ENCODE data around the gene NAV2. TPM values are rescaled to one million over a fixed set of nuclear protein-coding genes. Genes with fewer than 3 reads are reported as not detected.
A peak's percentile ranks its signal among the peaks of the same experiment; 100 is the strongest.

The NAV2 gene
- total RNA-seq, 1 experiment from 2014 or later = 46.3 TPM

DNA sequence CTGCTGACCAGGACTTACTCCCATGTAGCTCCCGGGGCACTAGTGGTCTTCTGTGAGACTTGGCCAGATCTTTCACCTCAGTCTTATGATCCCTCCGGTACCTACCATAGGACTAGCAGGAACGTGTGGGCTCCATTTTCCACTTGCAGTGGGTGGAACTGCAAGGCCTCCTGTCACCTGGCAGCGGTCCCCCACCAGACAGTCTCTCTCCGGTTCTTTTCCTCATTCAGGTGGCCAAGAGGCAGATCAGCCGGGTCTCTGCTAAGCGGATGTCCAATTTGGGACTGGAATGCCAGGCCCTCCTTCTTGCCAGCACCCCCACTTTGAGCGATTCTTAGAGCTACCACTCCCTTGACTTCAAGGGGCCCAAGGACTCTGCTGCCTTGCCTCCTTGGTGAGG, 158.9 kb downstream of the NAV2 start:
- H3T11ph ChIP-seq (ENCODE audit: low read length) = no peak overlapping the region
- no peak overlapping the region for H3K14ac ChIP-seq (ENCODE audit: insufficient read depth, low read length)
- H2AFZ ChIP-seq (ENCODE audit: low read length) = no peak overlapping the region
- no peak overlapping the region for H2BK5ac ChIP-seq (ENCODE audit: insufficient read length, low read length)
- H4K8ac ChIP-seq (replicated peaks; ENCODE audit: insufficient read length, low read depth, low read length) = no peak overlapping the region
- no peak overlapping the region for H3K4me2 ChIP-seq (ENCODE audit: insufficient read depth, insufficient read length, low read length)
- H3K27me3 ChIP-seq (ENCODE audit: insufficient read depth, low read length) = no peaks in the 10 kb centered on the region
- no peak overlapping the region for H3K4ac ChIP-seq (ENCODE audit: low read depth, low read length)
- H2BK12ac ChIP-seq (ENCODE audit: insufficient read length, low read depth, low read length) = no peak overlapping the region
- no peak overlapping the region for H2BK15ac ChIP-seq (ENCODE audit: low read depth, low read length)
- no CpG with 5 or more reads among the region's 8 CpGs for WGBS (ENCODE audit: extremely low coverage, insufficient read length, low lambda C conversion rate)
- H3K4me1 ChIP-seq (ENCODE audit: insufficient read depth, low read length) = peaks cover 21% of the 10 kb centered on the region
- Mint-ChIP-seq H3K36me3 (ENCODE audit: insufficient read depth in 1 of 3, low read depth in 3 of 3) (peaks cover 0 to 13% (median 10%) of the 10 kb centered on the region in 3 experiments; a peak in 5 of 7 replicates), H3K4me3 (no peak overlapping the region), H3K4me1 (peaks cover 61 to 68% of the 10 kb centered on the region in 2 experiments), H3K27me3 (ENCODE audit: low read depth) (no peaks in the 10 kb centered on the region), H3K9me3 (no peaks in the 10 kb centered on the region; a peak in 1 of 5 replicates), H3K27ac (peak overlapping the region in 2 of 3 experiments; percentile 47 to 84; a peak in 4 of 7 replicates)
- no peak overlapping the region for H4K91ac ChIP-seq (ENCODE audit: insufficient read length, low read depth, low read length)
- TF ChIP-seq, protein P1, sequence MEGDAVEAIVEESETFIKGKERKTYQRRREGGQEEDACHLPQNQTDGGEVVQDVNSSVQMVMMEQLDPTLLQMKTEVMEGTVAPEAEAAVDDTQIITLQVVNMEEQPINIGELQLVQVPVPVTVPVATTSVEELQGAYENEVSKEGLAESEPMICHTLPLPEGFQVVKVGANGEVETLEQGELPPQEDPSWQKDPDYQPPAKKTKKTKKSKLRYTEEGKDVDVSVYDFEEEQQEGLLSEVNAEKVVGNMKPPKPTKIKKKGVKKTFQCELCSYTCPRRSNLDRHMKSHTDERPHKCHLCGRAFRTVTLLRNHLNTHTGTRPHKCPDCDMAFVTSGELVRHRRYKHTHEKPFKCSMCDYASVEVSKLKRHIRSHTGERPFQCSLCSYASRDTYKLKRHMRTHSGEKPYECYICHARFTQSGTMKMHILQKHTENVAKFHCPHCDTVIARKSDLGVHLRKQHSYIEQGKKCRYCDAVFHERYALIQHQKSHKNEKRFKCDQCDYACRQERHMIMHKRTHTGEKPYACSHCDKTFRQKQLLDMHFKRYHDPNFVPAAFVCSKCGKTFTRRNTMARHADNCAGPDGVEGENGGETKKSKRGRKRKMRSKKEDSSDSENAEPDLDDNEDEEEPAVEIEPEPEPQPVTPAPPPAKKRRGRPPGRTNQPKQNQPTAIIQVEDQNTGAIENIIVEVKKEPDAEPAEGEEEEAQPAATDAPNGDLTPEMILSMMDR (conservative IDR thresholded peaks at IDR 0.05) = no peak
- no peak overlapping the region for H3K56ac ChIP-seq (ENCODE audit: insufficient read length, low read depth, low read length)
- no peaks in the 10 kb centered on the region for H3K79me2 ChIP-seq (ENCODE audit: insufficient read depth, low read length)
- H2AK5ac ChIP-seq (ENCODE audit: insufficient read length, low read length) = no peak overlapping the region
- no peaks in the 10 kb centered on the region for H4K20me1 ChIP-seq (ENCODE audit: control insufficient read depth, insufficient read depth, insufficient read length)
- no peak overlapping the region for H4K5ac ChIP-seq (ENCODE audit: insufficient read length, low read depth, low read length)
- H3K9ac ChIP-seq (ENCODE audit: extremely low read depth, insufficient read length, low read length) = no peak overlapping the region
- H3K27ac ChIP-seq (ENCODE audit: insufficient read length, low read depth, low read length) = no peak overlapping the region
- no peak for DNase-seq
- no peaks in the 10 kb centered on the region for H3K23me2 ChIP-seq (ENCODE audit: insufficient read length, low read depth, low read length, poor library complexity, severe bottlenecking)
- no peaks in the 10 kb centered on the region for H3K79me1 ChIP-seq (ENCODE audit: insufficient read depth, low read depth, low read length, poor library complexity, severe bottlenecking)
- H2BK120ac ChIP-seq (ENCODE audit: low read depth, low read length, poor library complexity, severe bottlenecking) = no peak overlapping the region
- no peak overlapping the region for H3K18ac ChIP-seq (ENCODE audit: insufficient read length, low read depth, low read length)
- no peaks in the 10 kb centered on the region for H3K9me3 ChIP-seq (ENCODE audit: control insufficient read depth, low read depth, low read length)
- no peak overlapping the region for H3K23ac ChIP-seq (ENCODE audit: insufficient read length, low read depth, low read length)
- H2BK20ac ChIP-seq (ENCODE audit: low read depth, low read length, poor library complexity, severe bottlenecking) = no peak overlapping the region
